Measurements from ENCODE around the gene GALNT2. TPM values are rescaled to one million over a fixed set of nuclear protein-coding genes. Genes with fewer than 3 reads are reported as not detected.

GALNT2 gene
- total and polyA plus RNA-seq, 2 of the 13 experiments (the other 11 are each of a cell fraction or from before 2014, with no cell fraction given), result 39.3 to 39.6 TPM

DNA sequence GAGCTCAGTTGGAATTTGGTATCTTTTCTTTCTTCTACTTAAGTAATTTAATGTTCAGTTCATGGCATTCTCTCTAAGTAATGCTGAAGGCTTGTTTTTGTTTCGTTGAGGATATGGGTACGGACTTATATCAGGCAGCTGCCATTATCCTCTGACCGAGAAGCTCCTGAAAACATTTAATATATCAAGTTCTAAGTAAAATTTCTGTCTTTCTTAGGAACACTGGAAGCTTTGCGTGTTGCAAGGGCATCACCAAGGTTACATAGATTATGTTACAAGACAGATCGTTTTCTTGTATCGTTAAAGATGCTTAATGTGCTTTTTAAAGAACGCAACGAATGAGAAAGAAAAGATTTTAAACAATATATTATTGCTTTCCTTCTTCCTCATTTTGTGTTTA lies 1.0 kb upstream of the GALNT2 start:
- Histone ChIP-seq H3K9ac (ENCODE audit: insufficient read depth, low read depth, low read length) (peak overlapping the region; percentile 63; the same call in 1 of the 2 replicates), H3K27ac (ENCODE audit: extremely low read length, insufficient read depth, low read length) (peak overlapping the region; percentile 65), H3K27me3 (ENCODE audit: control insufficient read depth in 1 of 2, insufficient read depth in 2 of 2, low read length in 2 of 2) (no peaks in the 10 kb centered on the region), H3K79me2 (ENCODE audit: insufficient read depth, low read length) (peaks cover 36% of the 10 kb centered on the region), H3K4me3 (replicated peaks in 1 of 3; ENCODE audit: insufficient read depth in 1 of 3, low read depth in 2 of 3, low read length in 3 of 3) (peak overlapping the region; percentile 64 to 79 (median 78); a peak in 5 of 6 replicates), H3K9me3 (ENCODE audit: low read length) (peaks cover 3% of the 10 kb centered on the region; the same call in 1 of the 2 replicates), H3K4me2 (ENCODE audit: low read depth, low read length) (peak overlapping the region; percentile 98), H2AFZ (ENCODE audit: low read length) (peak overlapping the region; percentile 30), H3K36me3 (replicated peaks in 1 of 2; ENCODE audit: control insufficient read depth in 1 of 2, insufficient read depth in 2 of 2, low read length in 2 of 2) (no peaks in the 10 kb centered on the region), H4K20me1 (ENCODE audit: insufficient read depth, low read length) (peaks cover 15% of the 10 kb centered on the region; the same call in 1 of the 2 replicates), H3K4me1 (ENCODE audit: insufficient read depth, low read length) (peaks cover 37% of the 10 kb centered on the region)
- DNase-seq (ENCODE audit: low spot score), result no peak
- TF ChIP-seq BRD4 (CRISPR knock-in tag; IDR thresholded peaks at IDR 0.05) (no peak), CBX2 (IDR thresholded peaks at IDR 0.05; ENCODE audit: low read depth, low read length) (peak; percentile 63; the same call in 1 of the 2 replicates), CBX2 (CRISPR knock-in tag; IDR thresholded peaks at IDR 0.05; ENCODE audit: low read depth) (no peak)
- in situ Hi-C loops (cut with HindIII; ENCODE audit: extremely low pct_ligation_motif_present, low pct_unique_long_range_greater_than_20kb), result no loop called here
- no TSS peak for BruUV-seq (replicated peaks)
- intact Hi-C loops (cut with micrococcal nuclease; ENCODE audit: unreplicated experiment), result loop anchor here (5.0 kb wide), 1 partner anchor 56 kb away; no protein-coding TSS in a partner anchor
- ChIA-PET POLR2A (no interaction called here), CTCF (ENCODE audit: low intra/inter-chr PET ratio, low total read pairs) (no interaction called here)
- no peak for FAIRE-seq
- 2% methylated on average over 8 of the region's 8 CpGs for WGBS (ENCODE audit: low lambda C conversion rate)
- ATAC-seq, result no peak

DNA sequence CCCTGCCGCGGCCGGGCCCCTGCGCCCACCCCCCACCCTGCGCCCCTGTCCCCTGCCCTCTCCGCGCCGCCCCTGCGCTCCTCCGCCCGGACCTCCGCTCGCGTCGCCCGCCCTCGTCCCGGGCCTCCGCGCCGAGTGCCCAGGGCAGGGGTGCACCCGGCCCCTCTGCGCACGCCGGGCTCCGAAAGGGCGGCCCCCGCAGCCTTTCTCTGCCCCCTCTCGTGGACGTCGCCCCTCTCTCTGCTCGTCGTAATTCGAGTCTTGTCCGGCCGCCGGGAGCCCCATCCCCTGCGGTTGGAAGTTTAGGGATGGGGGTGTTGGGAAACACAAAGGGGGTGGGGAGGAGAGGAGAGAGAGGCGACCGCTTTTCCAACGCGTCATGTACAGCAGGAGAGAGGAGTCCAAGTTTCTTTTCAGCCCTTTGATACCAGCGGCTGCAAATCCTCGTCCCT lies 407 bp downstream of the GALNT2 start:
- intact Hi-C loops (cut with micrococcal nuclease; ENCODE audit: unreplicated experiment), result loop anchor here (1.0 to 5.0 kb wide), 2 partner anchors 37 to 55 kb away; no protein-coding TSS in a partner anchor
- Histone ChIP-seq H3K4me1 (ENCODE audit: insufficient read depth, low read length) (peaks cover 40% of the 10 kb centered on the region), H3K27ac (ENCODE audit: extremely low read length, insufficient read depth, low read length) (peak overlapping the region; percentile 78), H3K27me3 (ENCODE audit: control insufficient read depth in 1 of 2, insufficient read depth in 2 of 2, low read length in 2 of 2) (no peaks in the 10 kb centered on the region), H3K36me3 (replicated peaks in 1 of 2; ENCODE audit: control insufficient read depth in 1 of 2, insufficient read depth in 2 of 2, low read length in 2 of 2) (no peaks in the 10 kb centered on the region), H2AFZ (ENCODE audit: low read length) (no peak overlapping the region), H3K9me3 (ENCODE audit: low read length) (peaks cover 3% of the 10 kb centered on the region; the same call in 1 of the 2 replicates), H3K4me2 (ENCODE audit: low read depth, low read length) (peak overlapping the region; percentile 89), H3K4me3 (replicated peaks in 1 of 3; ENCODE audit: insufficient read depth in 1 of 3, low read depth in 2 of 3, low read length in 3 of 3) (peak overlapping the region; percentile 84 to 93 (median 88)), H3K79me2 (ENCODE audit: insufficient read depth, low read length) (peaks cover 49% of the 10 kb centered on the region), H4K20me1 (ENCODE audit: insufficient read depth, low read length) (peaks cover 19% of the 10 kb centered on the region; the same call in 1 of the 2 replicates), H3K9ac (ENCODE audit: insufficient read depth, low read depth, low read length) (peak overlapping the region; percentile 80)
- 2% methylated on average over 12 of the region's 44 CpGs for WGBS (ENCODE audit: low lambda C conversion rate)
- POLR2A ChIA-PET, result interaction anchor here (1.0 kb wide), 1 partner anchor 37 kb away, joined by 6 read pairs; no protein-coding TSS in a partner anchor
- in situ Hi-C loops (cut with HindIII; ENCODE audit: extremely low pct_ligation_motif_present, low pct_unique_long_range_greater_than_20kb), result no loop called here
- FAIRE-seq (no peak), DNase-seq (ENCODE audit: low spot score) (peak; percentile 16), ATAC-seq (peak; percentile 49)
- CTCF ChIA-PET (ENCODE audit: low intra/inter-chr PET ratio, low total read pairs), result no interaction called here
- BruUV-seq (replicated peaks), result no TSS peak
- TF ChIP-seq TAF15 (IDR thresholded peaks at IDR 0.05; ENCODE audit: low read depth, low read length, poor library complexity, severe bottlenecking), result no peak
- 0 out of 2 replicates have a peak, but pooled peaks have one; percentile 19 for TF ChIP-seq ZNF572 (CRISPR knock-in tag; IDR thresholded peaks at IDR 0.05)
- TF ChIP-seq ZBTB10 (CRISPR knock-in tag; IDR thresholded peaks at IDR 0.05; ENCODE audit: borderline replicate concordance), result 0 out of 2 replicates have a peak, but pooled peaks have one; percentile 36
- peak; percentile 15; the same call in 1 of the 2 replicates for TF ChIP-seq RBFOX2 (IDR thresholded peaks at IDR 0.05; ENCODE audit: low read depth, low read length)
- peak; percentile 18 for TF ChIP-seq HNRNPLL (IDR thresholded peaks at IDR 0.05; ENCODE audit: low read depth, low read length, poor library complexity, severe bottlenecking)
- no peak for TF ChIP-seq ZNF839 (CRISPR knock-in tag; IDR thresholded peaks at IDR 0.05; ENCODE audit: borderline replicate concordance)
- peak; percentile 11; the same call in 1 of the 2 replicates for TF ChIP-seq MYC (CRISPR knock-in tag; IDR thresholded peaks at IDR 0.05; ENCODE audit: borderline replicate concordance)
- no peak for TF ChIP-seq RXRB (CRISPR knock-in tag; IDR thresholded peaks at IDR 0.05; ENCODE audit: borderline replicate concordance)
- 0 out of 2 replicates have a peak, but pooled peaks have one; percentile 4 for TF ChIP-seq SALL2 (CRISPR knock-in tag; IDR thresholded peaks at IDR 0.05)
- TF ChIP-seq KDM2A (CRISPR knock-in tag; IDR thresholded peaks at IDR 0.05; ENCODE audit: borderline replicate concordance, low read depth), result no peak

All from HepG2 (cell line).